Measurements from ENCODE around the gene MAP3K1.

- TF ChIP-seq CTCF (conservative IDR thresholded peaks at IDR 0.05) (no peak), ZFX (IDR thresholded peaks at IDR 0.05) (no peak)
Measured at GRCh38 chr5:56941981-56942380, 126.6 kb downstream of the MAP3K1 start.
